Astrocyte of the cerebellum (primary cell): ENCODE data around the gene KLHDC8B.

Experiments
- DNase-seq: peaks from one replicate; pipeline ENCODE4 v3.0.0-alpha.2; 2011; ENCODE audit warnings: low read depth
- H3K4me3 ChIP-seq: 2 replicates; pipeline ENCODE4 v1.5.1; 2011; ENCODE audit warnings: mild to moderate bottlenecking, low read depth, low read length, moderate library complexity
- CTCF ChIP-seq: IDR thresholded peaks from 2 replicates; pipeline ENCODE4 v1.5.1; 2012; ENCODE audit warnings: low read length, low read depth, moderate library complexity, mild to moderate bottlenecking; ENCODE audit errors: missing control alignments
- in situ Hi-C: cut with HindIII; loops from 2 replicates; pipeline ENCODE4 v1.10.0; 2017; ENCODE audit warnings: low sequenced_read_pairs

KLHDC8B gene

GRCh38 chr3:49162751-49163419, 8.5 kb upstream of the KLHDC8B start:
- in situ Hi-C loops = no loop called here
- no peak for TF ChIP-seq CTCF
- no peak for DNase-seq
- no peak overlapping the region for H3K4me3 ChIP-seq

DNA sequence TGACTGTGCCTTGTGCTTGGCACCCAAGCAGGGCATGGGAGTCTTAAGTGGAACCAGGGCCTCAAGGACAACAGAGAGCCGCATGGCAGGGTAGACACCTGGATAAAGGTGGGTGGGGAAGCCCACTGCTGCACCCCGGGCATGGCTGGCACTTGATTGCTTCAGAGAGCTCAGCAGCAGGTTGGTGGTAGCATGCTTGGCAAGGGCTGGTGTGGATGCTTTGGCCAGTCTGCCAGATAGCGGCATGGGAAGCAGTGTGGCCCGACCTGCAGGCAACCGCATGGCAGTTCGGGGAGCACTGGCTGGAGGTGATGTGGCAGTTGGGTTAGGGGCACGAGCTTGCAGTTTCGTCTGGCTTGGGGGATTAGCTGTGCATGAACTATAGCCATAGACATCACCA, 7.8 kb upstream of the KLHDC8B start:
- H3K4me3 ChIP-seq = no peak overlapping the region
- DNase-seq = no peak
- in situ Hi-C loops = no loop called here
- no peak for TF ChIP-seq CTCF

- DNase-seq = no peak
- in situ Hi-C loops = no loop called here
- no peak for TF ChIP-seq CTCF
- H3K4me3 ChIP-seq = peak overlapping the region; percentile 81
Observed at GRCh38 chr3:49164983-49165720, 6.2 kb upstream of the KLHDC8B start.

DNA sequence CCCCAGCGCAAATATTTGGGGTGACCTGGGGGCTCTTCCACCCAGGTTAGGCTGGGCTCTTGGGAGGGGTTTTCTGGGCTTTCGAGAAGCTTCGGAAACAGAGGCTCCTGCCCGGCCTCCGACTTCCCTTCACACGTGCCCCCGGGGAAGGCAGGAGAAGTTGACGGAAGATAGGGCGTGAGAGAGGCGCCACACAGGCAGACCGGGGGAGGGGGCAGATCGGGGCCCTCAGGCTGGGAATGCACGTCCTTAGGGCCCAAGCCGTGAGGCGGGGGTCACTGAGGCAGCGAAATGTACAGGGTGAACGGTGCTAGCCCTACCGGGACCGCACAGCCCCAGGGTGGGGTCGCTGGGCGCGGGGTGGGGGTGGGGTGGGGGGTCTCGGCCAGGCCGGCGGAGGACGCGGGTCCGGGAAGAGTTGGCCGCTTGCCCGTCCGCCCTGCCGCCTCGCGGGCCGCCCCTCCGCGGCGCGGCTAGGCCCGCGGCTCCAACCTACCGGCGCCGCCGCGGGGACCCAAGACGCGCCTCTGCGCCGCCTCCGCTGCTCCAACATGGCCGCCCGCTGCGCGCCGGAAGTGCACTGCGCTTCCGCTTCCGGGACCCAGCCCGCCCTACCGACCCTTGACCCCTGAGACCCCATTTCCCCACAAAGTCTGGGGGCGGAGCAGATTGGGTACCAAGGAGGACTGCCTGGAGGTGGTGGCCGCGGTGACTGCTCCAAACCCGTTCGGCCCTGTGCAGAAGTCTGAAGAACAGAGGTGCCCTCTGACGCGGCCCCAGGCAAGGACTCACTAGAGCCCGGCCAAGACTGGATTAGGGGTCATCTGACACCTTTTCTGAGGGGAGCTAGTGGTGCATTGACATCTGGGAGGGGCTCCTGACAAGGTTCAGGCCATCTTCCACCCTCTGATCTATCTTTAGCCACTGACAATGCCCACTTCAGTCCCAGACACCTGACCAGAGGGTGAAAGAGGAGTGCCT, 5.3 kb upstream of the KLHDC8B start, which contains the start of gene CCDC71:
CCDC71 (minus strand) TSS at position 561 of the 981 bp plus-strand sequence. CDS start 2,123 bp downstream, outside the sequence.
- in situ Hi-C loops = no loop called here
- peak; percentile 19 for DNase-seq
- no peak for TF ChIP-seq CTCF
- H3K4me3 ChIP-seq = peak within 1 kb of the TSS; percentile 81

GRCh38 chr3:49166752-49167556, 4.4 kb upstream of the KLHDC8B start:
- H3K4me3 ChIP-seq = peak overlapping the region; percentile 81

More at GRCh38 chr3:49166752-49167556, 4.4 kb upstream of the KLHDC8B start:
- DNase-seq = no peak
- in situ Hi-C loops = no loop called here
- TF ChIP-seq CTCF = no peak
